HG03095 (cell line): ENCODE results near the gene CRYBB1.

Source experiments
- ATAC-seq: cut with Tn5 transposase; IDR thresholded peaks from one replicate; pipeline ENCODE4 v1.9.1; 2021; ENCODE audit warnings: moderate library complexity; ENCODE audit not compliant: unreplicated experiment

The CRYBB1 gene

DNA sequence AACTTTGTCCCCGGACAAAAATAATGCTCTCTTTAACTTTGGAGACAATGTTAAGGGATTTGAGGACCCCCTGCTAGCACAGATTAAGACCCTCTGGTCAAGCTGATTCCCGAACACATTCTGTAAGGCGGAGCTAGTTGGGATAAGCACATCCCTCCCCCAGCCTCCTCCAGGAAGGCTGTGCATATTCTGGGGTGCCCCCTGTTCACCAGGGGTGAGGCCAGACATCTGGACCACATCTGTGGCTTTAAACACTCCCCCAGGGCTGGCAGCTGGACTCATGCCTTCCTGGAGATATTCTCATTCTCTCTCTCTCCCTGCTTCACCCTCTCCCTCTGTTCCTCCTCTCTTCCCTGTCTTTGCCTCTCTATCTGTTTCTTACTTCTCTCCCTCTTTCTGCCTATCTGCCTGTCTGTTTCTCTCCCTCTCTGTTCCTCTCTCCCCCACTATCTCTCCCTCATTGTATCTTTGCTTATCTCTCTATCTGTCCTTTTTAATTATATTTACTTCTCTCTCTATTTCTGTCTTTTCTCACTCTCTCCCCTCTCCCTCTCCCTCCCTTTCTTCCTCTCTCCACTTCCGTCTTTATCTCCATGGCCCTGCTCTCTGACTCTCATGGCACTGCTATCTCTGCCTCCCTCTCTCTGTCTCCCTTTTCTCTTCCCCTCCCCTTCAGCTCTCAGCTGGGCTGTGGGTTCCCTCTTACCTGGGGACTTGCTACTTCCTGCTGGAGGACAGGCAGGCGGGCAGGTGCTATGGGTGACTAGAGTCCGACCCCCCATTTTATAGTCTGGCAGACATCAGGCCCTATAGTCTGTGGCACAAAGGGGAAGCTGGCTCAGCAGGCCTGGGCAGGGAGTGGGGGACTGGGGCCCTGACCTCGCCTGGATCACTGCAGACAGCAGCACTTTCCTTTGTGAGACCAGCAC, at the start of gene CRYBB1:
TSS of gene CRYBB1 (minus strand) at position 757 of the 929 bp plus-strand sequence. CDS start 1,708 bp downstream, outside the sequence.
- no peak for ATAC-seq

DNA sequence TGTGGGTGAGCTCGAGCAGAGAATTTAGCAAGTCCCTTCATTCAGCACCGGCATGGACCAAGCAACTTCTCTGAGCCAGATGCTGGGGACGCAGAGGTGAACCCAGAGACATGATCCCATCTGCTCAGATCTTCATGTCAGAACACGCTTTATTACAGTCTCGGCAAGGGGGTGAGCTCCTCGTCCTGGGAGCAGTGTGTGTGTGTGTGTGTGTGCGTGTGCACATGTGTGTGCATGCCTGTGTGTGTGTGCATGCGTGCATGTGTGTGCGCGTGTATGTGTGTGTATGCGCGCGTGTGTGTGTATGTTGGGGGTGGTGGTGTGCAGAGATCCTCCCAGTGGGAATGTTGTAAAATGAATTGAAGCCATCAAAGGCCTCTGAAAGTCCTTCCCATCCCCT, 49.3 kb upstream of the CRYBB1 start:
- ATAC-seq, result no peak

DNA sequence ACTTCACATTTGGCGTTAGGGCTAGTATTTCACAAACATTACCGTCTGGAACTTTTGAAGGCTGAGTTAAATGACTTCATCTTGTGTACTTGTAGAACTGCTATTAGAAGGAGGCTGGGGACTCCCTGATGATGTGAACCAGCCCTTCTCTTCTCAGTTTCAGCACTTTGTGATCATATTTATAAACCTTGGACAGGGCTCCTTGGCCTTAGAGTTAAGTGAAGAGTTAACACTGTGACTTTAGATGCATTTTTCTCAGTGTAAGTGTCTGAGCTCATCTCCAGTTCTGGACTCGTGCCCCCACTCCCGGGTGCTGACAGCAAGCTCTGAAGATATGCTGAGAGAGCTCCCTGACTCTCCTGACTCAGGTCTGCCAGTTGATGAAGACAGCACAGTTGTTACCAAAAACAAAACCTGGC, 48.0 kb upstream of the CRYBB1 start:
- no peak for ATAC-seq

DNA sequence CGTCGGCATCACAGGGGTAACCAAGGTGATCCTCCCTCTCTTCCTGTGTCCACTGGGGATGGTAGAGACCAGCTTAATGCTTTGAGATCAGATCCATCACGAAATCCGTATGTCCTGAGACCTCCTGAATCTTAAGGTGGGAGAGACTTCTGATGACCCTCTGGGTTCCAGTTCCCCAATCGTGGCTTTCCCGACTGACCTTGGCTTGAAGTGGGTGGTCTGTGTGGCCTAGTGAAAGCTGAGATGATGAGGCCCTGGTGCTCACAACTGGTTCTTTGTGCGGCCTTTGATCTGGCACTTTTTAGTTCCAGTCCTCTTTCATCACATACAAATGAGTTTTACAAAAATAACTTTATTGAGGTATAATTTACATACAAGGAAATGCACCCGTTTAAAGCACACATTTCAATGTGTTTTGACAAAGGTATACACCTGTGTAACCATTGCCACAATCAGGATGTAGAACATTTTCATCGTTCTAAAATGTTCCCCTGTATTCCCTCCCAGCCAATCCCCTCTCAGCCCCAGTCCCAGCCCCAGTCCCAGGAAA, 45.6 kb upstream of the CRYBB1 start:
- ATAC-seq, result no peak

DNA sequence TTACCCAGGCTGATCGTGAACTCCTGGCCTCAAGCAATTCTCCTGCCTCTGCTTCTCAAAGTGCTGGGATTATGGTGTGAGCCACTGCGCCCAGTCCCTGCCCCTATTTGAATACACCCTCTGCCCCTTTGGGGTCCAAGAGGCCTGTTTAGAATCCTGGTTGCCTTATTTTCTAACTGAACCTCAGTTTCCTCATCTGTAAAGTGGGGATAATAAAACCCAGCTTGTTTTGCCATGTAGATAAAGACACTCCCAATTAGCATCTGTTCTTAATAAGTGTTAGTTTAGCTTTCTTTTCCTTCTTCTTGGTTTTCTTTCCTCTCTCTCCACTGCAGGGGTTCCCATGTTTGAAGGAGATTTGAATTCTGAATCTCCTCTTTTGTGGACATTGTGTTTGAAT, 44.3 kb upstream of the CRYBB1 start:
- ATAC-seq, result no peak

DNA sequence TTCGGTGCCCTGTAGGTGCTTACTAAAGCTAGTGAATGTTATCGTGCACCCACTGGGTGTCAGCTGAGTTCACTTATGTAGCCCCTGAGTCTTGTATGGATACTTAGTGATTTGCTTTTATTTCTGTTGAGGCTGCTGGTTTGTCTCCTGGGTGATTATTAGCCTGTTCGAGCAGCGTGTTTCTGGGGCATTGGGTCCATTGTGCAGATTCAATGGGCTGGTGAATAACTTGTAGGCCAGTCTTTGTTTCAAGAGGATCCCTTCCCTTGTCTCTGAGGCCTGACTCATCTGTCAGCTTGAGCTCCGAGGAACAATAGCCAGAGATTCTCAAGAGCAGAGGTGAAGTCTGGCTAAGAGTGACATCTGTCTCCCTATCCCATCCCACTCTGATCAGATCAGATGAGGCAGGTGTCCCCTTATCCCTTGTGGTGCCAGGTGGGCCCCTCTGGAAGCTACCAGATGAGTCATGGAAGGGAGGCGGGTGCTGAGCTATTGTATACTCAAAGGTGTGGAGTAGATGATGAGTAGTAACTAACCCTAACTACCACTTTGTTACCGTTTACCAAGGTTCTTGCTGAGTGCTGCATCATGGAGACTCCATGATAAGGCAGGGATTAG, 43.2 kb upstream of the CRYBB1 start:
- ATAC-seq, result no peak

DNA sequence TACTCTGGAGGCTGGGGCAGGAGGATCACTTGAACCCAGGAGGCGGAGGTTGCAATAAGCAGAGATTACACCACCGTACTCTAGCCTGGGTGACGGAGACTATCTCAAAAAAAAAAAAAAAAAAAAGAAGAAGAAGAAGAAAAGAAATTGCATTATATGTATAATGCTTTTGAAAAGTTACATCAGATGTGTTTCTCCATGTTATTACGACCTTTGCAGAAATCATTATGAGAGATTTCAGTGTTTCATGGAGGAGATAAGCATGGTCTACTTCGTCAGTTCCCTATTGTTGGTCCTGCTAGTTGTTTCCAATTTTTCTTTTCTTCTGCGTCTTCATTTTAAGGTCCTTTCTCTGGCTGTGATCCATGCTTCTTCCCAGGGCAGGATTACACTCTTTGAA, 42.5 kb upstream of the CRYBB1 start:
- no peak for ATAC-seq

DNA sequence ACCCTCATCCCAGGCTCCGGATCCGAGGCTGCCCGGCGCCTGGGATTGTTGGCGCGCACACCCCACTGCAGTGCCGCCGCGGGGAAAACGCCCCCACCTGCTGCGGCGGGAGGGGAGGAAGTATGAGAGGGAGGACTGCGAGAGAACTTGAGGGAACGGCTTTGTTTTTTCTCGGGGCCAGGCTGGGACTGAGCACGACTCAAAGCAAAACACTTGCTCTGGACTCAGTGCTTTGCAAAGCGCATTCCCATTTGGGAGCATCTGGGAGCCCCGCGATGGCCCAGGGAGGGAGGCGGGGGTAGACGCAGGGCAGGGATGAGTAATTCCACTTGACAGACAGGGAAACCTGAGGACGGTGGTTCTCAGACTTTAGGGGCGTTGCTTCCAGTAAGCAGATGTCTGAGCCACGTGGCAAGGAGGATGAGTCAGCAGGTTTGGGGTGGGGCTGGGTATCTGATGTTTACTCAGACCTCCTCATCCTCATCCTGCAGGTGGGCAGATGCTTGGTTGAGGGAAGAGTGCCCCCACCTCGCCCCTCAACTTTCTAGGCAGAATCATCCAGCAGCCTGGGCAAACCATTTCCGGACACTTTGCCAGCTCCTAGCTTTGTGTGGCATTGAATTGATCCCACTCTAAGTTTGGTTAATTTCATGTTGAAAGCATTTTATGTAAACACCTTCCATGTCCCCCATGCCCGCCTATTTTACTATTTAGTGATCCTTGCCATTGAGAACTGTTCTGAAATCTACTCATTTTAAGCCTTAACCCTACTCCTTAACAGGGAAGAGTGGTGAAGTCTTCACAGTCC, 41.0 kb upstream of the CRYBB1 start:
- no peak for ATAC-seq

DNA sequence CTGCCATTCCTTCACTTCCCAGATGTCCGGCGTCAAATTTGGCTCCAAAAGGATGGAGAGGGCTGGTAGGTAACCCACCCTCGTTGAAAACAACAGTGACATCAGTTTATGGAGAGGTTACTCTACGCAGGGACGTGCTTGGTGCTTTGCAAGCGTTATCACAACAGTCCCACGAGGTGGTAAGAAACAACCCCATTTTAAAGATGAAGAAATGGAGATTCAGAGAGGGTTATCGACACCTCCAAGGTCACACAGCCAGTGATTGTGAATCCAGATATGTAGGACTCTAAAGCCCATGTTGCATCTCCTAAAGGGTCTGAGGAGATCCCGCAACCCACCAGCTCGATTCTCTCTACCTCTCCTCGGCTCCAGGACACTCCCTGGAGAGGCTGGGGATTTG, 40.3 kb upstream of the CRYBB1 start:
- no peak for ATAC-seq

DNA sequence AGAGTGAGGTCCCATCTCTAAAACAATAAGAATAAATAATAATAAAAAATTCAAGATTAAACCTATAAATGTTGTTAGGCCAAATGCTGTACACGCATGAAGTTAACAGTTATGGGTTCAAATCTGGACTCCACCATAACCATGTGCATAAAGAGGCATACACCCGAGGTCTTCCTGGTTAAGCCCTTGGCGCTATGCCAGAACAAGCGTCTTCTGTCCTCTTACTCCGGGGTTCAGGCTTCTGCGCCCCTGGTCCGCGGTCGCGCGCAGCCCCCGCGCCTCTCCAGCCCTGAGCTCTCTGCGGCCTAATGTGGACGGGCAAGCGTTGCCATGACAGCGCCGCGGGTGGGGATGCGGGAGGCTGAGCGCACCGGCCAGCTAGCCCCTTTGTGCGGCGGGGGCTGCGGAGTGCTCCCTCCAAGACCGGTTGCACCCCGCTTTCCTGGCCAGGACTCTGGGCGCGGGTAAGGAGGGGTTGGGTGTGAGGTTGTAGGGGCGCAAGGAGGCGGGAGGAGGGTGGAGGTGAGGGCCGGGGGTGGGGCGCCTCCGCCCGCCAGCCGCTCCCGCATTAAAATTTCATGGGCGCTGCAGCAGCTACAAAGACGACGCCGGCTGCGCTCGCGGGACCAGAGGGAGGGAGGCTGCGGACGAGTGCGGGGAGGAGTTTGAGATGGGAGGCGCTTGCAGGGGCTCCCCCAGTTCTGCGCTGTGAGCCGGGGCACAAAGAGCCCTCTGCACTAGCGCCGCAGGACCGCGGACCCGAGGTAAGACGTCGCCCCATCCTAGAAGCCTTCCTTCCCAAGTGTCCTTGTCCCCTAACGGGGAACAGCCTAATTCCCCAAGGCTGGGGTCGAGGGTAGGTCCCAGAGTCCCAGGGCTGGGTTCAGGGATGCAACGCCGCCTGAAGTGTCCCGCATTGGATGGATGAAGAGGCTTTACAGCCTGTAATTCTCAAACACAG, 39.3 kb upstream of the CRYBB1 start, which contains the start of gene MIAT:
TSS of gene MIAT (plus strand) at position 698 of the 961 bp plus-strand sequence.
- no peak for ATAC-seq

DNA sequence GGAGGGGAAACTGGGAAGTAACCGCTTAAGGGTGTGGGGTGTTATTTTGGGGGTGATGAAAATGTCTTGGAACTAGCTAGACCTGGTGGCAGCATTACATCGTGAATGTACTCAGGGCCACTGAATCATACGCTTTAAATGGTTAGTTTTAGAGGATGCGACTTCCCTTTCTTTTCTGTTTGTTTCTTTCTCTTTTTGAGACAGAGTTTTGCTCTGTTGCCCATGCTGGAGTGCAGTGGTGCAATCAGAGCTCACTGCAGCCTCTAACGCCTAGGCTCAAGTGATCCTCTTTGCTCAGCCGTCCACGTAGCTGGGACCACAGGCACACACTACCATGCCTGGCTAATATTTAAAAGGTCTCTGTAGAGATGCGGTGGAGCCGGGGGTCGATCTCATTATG, 34.0 kb upstream of the CRYBB1 start:
- ATAC-seq, result no peak

DNA sequence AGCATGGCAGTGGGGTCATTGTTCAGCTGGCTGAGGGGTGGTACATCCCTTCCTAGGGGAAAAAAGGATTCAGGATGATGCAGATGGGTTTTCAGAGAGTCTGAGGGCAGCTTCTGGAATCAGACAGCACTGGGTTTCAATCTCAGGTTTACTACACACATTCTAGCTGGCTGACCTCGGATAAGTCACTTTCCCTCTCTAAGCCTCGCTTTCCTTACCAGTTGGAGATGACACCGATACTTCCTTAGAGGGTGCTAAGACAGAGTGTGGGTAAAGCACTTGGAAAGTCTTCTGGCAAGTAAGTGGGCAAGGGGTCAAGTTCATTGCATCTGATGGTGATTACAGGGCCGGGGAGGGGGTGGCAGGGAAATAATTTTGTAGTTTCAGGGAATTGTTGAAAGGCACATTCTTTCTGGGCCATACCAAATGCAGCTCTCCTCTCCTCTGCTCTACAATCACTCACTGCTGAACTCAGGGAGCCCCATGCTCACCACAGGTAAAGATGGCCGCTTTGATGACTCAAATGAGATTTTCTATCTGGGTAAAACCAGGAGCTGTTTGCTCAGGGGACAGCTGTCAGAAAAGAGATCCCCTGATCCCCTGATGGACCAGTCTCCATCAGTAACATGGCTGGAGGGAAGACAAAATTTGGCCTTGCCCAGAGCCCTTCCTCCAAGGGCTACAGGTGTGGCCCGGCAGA, 33.0 kb upstream of the CRYBB1 start:
- ATAC-seq, result no peak

DNA sequence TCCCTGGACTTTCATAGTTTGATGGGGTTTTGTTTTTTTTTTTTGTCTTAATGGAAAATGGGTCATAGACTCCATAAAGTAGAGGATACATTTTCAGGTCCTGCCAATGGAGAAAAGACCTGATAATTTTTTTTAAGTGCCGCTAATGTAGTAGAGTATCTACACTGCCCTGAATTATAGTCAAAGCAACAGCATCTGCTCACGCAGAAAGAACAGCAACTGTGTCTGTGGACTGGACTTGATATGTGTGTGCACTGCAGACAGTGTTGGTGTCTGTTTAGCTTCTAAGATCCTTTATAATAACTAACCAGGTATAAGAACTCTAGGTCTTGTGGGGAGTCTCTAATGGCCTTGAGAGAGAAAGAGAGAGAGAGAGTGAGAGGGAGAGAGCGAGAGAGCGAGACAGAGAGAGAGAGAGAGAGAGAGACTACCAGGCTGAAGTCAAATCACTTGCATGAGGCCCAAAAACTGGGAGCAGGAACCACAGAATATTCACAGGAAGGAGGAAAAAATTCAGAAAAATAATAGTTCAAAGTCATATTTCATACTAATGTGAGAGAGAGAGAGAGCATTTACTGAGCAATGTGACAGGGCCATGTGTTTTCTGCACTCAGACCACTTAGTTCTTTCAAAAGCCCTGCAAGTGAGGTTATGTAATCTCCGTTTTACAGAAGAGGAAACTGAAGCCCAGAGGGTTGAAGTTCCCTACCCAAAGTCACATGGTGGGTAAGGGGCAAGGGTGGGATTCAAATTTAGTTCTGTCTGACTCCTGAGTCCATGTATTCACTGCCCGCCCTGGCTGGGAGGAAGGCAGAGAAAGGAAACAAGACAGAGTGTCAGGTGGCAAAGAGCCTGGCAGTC, 30.9 kb upstream of the CRYBB1 start:
- ATAC-seq, result no peak

DNA sequence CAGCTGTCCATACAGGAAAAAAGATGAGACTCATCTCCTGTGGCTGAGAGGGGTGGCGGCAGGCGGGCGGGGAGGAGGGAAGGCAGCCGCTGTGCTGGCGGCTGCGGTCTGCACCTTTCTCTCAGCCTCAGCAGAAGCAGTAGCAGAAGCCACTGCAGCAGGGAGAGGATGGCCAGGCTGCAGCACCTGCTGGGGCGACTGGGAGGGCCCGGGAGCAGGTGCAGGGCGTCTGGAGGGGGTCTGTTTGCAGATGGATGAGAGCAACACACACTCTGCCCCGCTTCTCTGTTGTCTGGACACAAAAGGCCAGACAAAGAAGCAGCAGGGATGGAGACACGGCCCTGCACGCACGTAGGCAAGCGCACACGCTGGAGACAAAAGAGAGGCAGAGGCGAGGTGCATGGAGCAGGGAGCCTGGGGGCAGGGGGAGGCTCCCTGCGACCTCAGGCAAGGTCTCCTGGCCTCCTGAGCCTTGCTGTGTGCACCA, 30.2 kb upstream of the CRYBB1 start:
- no peak for ATAC-seq

DNA sequence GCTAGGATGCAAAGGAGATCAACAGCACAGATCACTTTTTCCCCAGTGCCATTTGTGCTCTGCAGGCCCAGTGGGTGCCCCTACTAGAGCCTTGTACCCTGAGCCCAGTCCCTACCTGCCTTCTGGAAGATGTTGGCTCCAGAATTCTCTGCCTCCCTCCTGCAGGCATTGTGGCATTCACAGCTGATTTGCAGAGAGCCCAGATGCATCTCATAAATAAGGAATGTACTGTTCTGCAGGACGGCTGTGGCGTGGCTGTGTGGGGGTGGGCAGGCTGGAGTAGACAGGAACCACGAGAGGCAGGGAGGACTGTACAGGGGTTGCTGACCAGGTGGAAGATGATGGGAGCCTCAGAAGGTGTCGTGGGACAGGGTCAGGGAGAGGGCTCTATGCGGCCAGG, 28.3 kb upstream of the CRYBB1 start:
- ATAC-seq, result no peak

DNA sequence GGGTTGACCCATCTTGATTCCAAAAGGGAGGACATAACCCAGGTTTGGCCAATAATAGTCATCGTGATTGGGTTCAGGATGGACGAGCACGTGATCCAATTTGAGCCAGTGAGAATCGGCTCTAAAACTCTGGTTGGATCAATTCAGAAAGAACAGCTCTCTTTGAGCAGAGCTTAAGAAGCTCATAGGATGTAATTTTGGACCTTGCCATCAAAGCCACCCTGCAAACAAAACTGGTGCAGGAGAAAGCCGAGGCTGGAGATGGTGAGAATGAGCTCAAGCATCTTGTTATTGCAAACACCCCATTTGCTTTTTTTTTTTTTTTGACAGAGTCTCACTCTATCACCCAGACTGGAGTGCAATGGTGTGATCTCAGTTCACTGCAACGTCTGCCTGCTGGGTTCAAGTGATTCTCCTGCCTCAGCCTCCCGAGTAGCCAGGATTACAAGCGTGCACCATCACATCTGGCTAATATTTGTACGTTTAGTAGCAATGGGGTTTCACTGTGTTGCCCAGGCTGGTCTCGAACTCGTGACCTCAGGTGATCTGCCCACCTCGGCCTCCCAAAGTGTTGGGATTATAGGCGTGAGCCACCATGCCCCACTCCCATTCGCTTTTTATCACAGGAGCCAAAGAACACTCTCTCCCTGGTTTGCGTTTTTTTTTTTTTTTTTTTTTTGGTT, 25.7 kb upstream of the CRYBB1 start:
- ATAC-seq, result no peak
